ENCODE results near the gene RTL5.

The RTL5 gene

DNA sequence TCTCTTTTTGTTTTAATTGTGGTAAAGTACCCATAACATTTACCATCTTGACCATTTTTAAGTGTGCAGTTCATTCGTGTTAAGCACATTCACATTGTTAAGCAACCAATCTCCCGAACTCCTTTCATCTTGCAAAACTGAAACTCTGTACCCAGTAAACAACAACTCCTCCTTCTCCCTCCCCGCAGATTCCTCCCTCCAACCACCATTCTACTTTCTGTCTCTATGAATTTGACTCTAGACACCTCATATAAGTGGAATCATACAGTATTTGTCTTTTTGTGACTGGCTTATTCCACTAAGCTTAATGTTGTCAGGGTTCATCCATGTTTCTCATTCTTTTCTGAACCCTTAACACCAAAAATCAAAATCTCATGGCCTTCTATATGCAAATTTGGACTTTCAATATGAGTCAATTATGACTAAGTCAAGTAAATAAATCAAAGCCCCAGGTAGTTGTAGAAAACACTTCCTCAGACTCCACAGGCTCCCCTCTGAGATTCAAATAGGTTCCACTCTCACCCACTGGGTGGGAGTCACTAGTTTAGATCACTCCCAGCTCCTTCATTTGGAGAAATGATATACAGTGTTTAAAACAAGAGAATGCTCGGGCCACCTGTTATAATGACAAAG lies 9.8 kb upstream of the RTL5 start:
- no peak overlapping the region for H3K9ac ChIP-seq (ENCODE audit: low read depth, low read length, poor library complexity, severe bottlenecking)
- H3K79me2 ChIP-seq (ENCODE audit: insufficient read depth, low read length), result no peaks in the 10 kb centered on the region
- H2AFZ ChIP-seq (ENCODE audit: low read length), result no peak overlapping the region
- H3F3A ChIP-seq (ENCODE audit: low read depth), result no peaks in the 10 kb centered on the region
- H4K20me1 ChIP-seq (ENCODE audit: insufficient read depth, low read length, poor library complexity, severe bottlenecking), result no peaks in the 10 kb centered on the region
- H3K4me1 ChIP-seq (ENCODE audit: insufficient read depth, low read length, poor library complexity, severe bottlenecking), result peaks cover 4% of the 10 kb centered on the region
- H3K4me2 ChIP-seq (ENCODE audit: low read depth, low read length, poor library complexity, severe bottlenecking), result no peak overlapping the region
- no peak for TF ChIP-seq EZH2phosphoT487 (IDR thresholded peaks at IDR 0.05; ENCODE audit: borderline replicate concordance)
- TF ChIP-seq, protein P1, sequence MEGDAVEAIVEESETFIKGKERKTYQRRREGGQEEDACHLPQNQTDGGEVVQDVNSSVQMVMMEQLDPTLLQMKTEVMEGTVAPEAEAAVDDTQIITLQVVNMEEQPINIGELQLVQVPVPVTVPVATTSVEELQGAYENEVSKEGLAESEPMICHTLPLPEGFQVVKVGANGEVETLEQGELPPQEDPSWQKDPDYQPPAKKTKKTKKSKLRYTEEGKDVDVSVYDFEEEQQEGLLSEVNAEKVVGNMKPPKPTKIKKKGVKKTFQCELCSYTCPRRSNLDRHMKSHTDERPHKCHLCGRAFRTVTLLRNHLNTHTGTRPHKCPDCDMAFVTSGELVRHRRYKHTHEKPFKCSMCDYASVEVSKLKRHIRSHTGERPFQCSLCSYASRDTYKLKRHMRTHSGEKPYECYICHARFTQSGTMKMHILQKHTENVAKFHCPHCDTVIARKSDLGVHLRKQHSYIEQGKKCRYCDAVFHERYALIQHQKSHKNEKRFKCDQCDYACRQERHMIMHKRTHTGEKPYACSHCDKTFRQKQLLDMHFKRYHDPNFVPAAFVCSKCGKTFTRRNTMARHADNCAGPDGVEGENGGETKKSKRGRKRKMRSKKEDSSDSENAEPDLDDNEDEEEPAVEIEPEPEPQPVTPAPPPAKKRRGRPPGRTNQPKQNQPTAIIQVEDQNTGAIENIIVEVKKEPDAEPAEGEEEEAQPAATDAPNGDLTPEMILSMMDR (conservative IDR thresholded peaks at IDR 0.05; ENCODE audit: low read length), result no peak
- no peaks in the 10 kb centered on the region for H3K9me2 ChIP-seq (replicated peaks; ENCODE audit: low read depth, low read length)
- H3K27me3 ChIP-seq (ENCODE audit: insufficient read depth, low read length, poor library complexity, severe bottlenecking), result peaks cover 12% of the 10 kb centered on the region
- H3K36me3 ChIP-seq (ENCODE audit: insufficient read depth, low read length), result peaks cover 4% of the 10 kb centered on the region; the same call in 1 of the 2 replicates
- no peak overlapping the region for H3K4me3 ChIP-seq (ENCODE audit: low read length, poor library complexity, severe bottlenecking)
- H3K9me3 ChIP-seq (ENCODE audit: insufficient read depth, low read depth, low read length), result no peaks in the 10 kb centered on the region

DNA sequence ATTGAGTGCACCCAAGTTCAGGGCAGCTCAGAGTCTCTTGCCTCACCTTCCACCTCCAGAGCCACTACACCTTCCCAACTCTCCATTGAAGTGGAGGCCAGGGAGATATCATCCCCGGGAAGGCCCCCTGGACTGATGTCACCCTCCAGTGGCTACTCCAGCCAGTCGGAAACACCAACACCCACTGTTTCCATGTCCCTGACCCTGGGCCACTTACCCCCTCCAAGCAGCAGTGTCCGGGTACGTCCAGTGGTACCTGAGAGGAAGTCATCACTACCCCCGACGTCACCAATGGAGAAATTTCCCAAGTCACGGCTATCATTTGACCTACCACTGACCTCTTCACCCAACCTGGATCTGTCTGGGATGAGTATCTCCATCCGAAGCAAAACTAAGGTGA lies 7.8 kb upstream of the RTL5 start:
- Histone ChIP-seq H3K9me3 (ENCODE audit: insufficient read depth, low read depth, low read length) (no peaks in the 10 kb centered on the region), H3K36me3 (ENCODE audit: insufficient read depth, low read length) (peaks cover 4% of the 10 kb centered on the region; the same call in 1 of the 2 replicates), H3K79me2 (ENCODE audit: insufficient read depth, low read length) (no peaks in the 10 kb centered on the region), H3K9ac (ENCODE audit: low read depth, low read length, poor library complexity, severe bottlenecking) (no peak overlapping the region), H3F3A (ENCODE audit: low read depth) (no peaks in the 10 kb centered on the region), H3K4me3 (ENCODE audit: low read length, poor library complexity, severe bottlenecking) (no peak overlapping the region), H3K4me1 (ENCODE audit: insufficient read depth, low read length, poor library complexity, severe bottlenecking) (peaks cover 1% of the 10 kb centered on the region), H4K20me1 (ENCODE audit: insufficient read depth, low read length, poor library complexity, severe bottlenecking) (no peaks in the 10 kb centered on the region), H2AFZ (ENCODE audit: low read length) (no peak overlapping the region), H3K9me2 (replicated peaks; ENCODE audit: low read depth, low read length) (no peaks in the 10 kb centered on the region), H3K27me3 (ENCODE audit: insufficient read depth, low read length, poor library complexity, severe bottlenecking) (no peaks in the 10 kb centered on the region), H3K4me2 (ENCODE audit: low read depth, low read length, poor library complexity, severe bottlenecking) (no peak overlapping the region)
- TF ChIP-seq EZH2phosphoT487 (IDR thresholded peaks at IDR 0.05; ENCODE audit: borderline replicate concordance), result no peak
- TF ChIP-seq, protein P1 (conservative IDR thresholded peaks at IDR 0.05; ENCODE audit: low read length), result no peak

DNA sequence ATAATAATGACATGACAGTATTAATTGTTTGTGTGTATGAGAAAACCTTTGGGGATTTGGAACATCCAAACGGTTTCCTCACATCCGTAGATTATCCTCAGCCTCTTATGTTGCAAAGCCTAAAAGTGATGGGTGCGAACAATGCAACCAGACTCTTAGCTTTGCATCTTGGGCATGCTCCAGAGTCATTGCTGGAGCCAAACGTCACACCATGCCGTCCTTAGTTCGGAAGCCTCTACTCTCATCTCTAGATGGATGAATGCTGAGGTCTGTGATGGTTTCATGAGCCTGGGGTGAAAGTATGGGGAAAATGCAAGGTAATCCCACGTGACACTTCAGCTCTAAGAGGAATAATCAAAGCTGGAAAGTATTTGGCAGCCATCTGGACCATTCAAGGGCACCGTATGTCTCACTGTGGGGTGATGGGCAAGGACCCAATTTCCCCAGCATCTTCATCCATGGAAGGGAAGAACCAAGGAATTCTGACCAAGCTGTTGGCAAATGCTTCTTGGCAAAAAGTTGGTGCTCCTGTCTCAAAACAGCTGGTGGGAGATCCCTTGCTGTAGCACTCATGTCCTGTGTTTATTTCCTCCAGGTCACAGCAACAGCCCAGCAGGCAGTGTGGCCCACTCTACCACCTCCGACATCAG lies 6.3 kb upstream of the RTL5 start:
- no peaks in the 10 kb centered on the region for H4K20me1 ChIP-seq (ENCODE audit: insufficient read depth, low read length, poor library complexity, severe bottlenecking)
- no peaks in the 10 kb centered on the region for H3K79me2 ChIP-seq (ENCODE audit: insufficient read depth, low read length)
- no peak overlapping the region for H3K9ac ChIP-seq (ENCODE audit: low read depth, low read length, poor library complexity, severe bottlenecking)
- H3F3A ChIP-seq (ENCODE audit: low read depth), result no peaks in the 10 kb centered on the region
- no peaks in the 10 kb centered on the region for H3K4me1 ChIP-seq (ENCODE audit: insufficient read depth, low read length, poor library complexity, severe bottlenecking)
- peaks cover 4% of the 10 kb centered on the region; the same call in 1 of the 2 replicates for H3K36me3 ChIP-seq (ENCODE audit: insufficient read depth, low read length)
- no peak overlapping the region for H3K4me3 ChIP-seq (ENCODE audit: low read length, poor library complexity, severe bottlenecking)
- no peaks in the 10 kb centered on the region for H3K27me3 ChIP-seq (ENCODE audit: insufficient read depth, low read length, poor library complexity, severe bottlenecking)
- no peaks in the 10 kb centered on the region for H3K9me3 ChIP-seq (ENCODE audit: insufficient read depth, low read depth, low read length)
- no peak overlapping the region for H3K4me2 ChIP-seq (ENCODE audit: low read depth, low read length, poor library complexity, severe bottlenecking)
- no peak overlapping the region for H2AFZ ChIP-seq (ENCODE audit: low read length)
- H3K9me2 ChIP-seq (replicated peaks; ENCODE audit: low read depth, low read length), result no peaks in the 10 kb centered on the region
- no peak for TF ChIP-seq EZH2phosphoT487 (IDR thresholded peaks at IDR 0.05; ENCODE audit: borderline replicate concordance)
- TF ChIP-seq, protein P1 (conservative IDR thresholded peaks at IDR 0.05; ENCODE audit: low read length), result no peak
